ENCODE results near the gene RACK1.

DNA sequence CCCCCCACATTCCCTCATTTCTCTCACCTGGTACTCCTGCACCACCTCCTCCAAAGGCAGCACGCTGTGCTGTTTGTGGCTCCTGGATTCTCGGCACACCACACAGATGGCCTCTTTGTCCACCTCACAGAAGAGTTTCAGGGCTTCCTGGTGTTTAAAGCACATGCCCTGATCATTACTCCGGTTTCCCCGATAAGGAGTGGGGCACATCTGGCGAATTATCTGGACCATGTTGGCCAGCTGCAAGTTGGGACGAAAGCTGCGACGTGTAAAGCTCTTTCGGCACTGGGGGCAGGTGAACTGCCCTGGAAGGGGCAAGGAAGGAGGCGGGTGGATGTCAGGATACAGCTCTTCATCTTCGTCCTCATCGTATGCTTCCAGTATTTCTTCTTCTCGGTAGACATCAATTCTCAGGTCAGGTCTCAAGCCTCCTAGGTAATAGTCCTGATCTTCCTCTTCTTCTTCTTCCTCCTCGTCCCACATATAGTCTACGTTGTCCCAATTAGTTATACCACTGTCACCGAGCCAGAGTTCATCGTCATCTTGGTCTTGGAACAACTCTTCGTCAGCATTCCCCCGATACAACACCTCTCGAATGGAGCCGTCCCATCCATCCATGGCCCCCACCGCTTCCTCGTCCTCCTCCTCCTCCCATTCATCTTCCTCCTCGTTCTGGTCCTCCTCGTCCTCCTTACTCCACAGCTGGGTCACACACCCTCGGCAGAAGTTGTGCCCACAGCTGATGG is 16.4 kb upstream of the RACK1 start:
- TF ChIP-seq, protein P1, sequence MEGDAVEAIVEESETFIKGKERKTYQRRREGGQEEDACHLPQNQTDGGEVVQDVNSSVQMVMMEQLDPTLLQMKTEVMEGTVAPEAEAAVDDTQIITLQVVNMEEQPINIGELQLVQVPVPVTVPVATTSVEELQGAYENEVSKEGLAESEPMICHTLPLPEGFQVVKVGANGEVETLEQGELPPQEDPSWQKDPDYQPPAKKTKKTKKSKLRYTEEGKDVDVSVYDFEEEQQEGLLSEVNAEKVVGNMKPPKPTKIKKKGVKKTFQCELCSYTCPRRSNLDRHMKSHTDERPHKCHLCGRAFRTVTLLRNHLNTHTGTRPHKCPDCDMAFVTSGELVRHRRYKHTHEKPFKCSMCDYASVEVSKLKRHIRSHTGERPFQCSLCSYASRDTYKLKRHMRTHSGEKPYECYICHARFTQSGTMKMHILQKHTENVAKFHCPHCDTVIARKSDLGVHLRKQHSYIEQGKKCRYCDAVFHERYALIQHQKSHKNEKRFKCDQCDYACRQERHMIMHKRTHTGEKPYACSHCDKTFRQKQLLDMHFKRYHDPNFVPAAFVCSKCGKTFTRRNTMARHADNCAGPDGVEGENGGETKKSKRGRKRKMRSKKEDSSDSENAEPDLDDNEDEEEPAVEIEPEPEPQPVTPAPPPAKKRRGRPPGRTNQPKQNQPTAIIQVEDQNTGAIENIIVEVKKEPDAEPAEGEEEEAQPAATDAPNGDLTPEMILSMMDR (IDR thresholded peaks at IDR 0.05; ENCODE audit: insufficient read depth, low read length), result no peak
- TF ChIP-seq, protein P2, sequence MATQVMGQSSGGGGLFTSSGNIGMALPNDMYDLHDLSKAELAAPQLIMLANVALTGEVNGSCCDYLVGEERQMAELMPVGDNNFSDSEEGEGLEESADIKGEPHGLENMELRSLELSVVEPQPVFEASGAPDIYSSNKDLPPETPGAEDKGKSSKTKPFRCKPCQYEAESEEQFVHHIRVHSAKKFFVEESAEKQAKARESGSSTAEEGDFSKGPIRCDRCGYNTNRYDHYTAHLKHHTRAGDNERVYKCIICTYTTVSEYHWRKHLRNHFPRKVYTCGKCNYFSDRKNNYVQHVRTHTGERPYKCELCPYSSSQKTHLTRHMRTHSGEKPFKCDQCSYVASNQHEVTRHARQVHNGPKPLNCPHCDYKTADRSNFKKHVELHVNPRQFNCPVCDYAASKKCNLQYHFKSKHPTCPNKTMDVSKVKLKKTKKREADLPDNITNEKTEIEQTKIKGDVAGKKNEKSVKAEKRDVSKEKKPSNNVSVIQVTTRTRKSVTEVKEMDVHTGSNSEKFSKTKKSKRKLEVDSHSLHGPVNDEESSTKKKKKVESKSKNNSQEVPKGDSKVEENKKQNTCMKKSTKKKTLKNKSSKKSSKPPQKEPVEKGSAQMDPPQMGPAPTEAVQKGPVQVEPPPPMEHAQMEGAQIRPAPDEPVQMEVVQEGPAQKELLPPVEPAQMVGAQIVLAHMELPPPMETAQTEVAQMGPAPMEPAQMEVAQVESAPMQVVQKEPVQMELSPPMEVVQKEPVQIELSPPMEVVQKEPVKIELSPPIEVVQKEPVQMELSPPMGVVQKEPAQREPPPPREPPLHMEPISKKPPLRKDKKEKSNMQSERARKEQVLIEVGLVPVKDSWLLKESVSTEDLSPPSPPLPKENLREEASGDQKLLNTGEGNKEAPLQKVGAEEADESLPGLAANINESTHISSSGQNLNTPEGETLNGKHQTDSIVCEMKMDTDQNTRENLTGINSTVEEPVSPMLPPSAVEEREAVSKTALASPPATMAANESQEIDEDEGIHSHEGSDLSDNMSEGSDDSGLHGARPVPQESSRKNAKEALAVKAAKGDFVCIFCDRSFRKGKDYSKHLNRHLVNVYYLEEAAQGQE (IDR thresholded peaks at IDR 0.05; ENCODE audit: insufficient replicate concordance, low read depth), result no peak
- no peak for TF ChIP-seq POLR2AphosphoS5 (IDR thresholded peaks at IDR 0.05; ENCODE audit: low read depth)
